Urinary bladder (tissue), 4 donors: ENCODE measurements around the gene ICAM5. TPM values are rescaled to one million over a fixed set of nuclear protein-coding genes. Genes with fewer than 3 reads are reported as not detected.
"Not testable (repeated sequence)": the region's sequence is repeated elsewhere in the genome, so short reads cannot be mapped to it uniquely, and the experiment has no call there.

ENCODE experiments used
- DNase-seq: peaks from one replicate; pipeline ENCODE4 v3.0.0-alpha.2; 2015; ENCODE audit errors: extremely low spot score
- H3K27ac ChIP-seq: one replicate; pipeline ENCODE4 v1.5.1; 2013; ENCODE audit warnings: low read depth, mild to moderate bottlenecking, moderate library complexity
- H3K36me3 ChIP-seq: one replicate; pipeline ENCODE4 v1.6.1; 2013; ENCODE audit warnings: mild to moderate bottlenecking, moderate library complexity; ENCODE audit not compliant: insufficient read depth
- H3K4me1 ChIP-seq: one replicate; pipeline ENCODE4 v1.6.1; 2013; ENCODE audit warnings: mild to moderate bottlenecking, moderate library complexity; ENCODE audit not compliant: insufficient read depth
- H3K4me3 ChIP-seq: one replicate; pipeline ENCODE4 v1.5.1; 2013; ENCODE audit warnings: low read depth, low read length
- WGBS: extraction: QIAGEN DNeasy Blood & Tissue Kit; methylation state at CpG from one replicate; pipeline ENCODE4 v1.1.7; 2013; 5-methylcytosine and 5-hydroxymethylcytosine counted together
- polyA plus RNA-seq: library from polyadenylated mRNA; stranded (reverse); fragments of 200-250 nt; gene quantifications from one replicate; pipeline ENCODE4 v1.2.3, GENCODE V29; 2013
- total RNA-seq: library from RNA; depleted of rRNA; stranded (reverse); fragments of >200 nt; gene quantifications from one replicate; pipeline ENCODE4 v1.2.3, GENCODE V29; 2014
- donor health status: healthy with polysubstance abuse.
- donor health status: healthy.

ICAM5 gene
- total and polyA plus RNA-seq, 2 donors = 0.53 to 1.8 TPM

GRCh38 chr19:10278935-10279334 is 10.8 kb upstream of the ICAM5 start:
- H3K4me1 ChIP-seq = no peaks in the 10 kb centered on the region
- no peak for DNase-seq
- H3K4me3 ChIP-seq = no peak overlapping the region
- H3K27ac ChIP-seq = no peak overlapping the region
- peaks cover 2% of the 10 kb centered on the region for H3K36me3 ChIP-seq
- 94% methylated on average over 1 of the region's 1 CpG for WGBS

DNA sequence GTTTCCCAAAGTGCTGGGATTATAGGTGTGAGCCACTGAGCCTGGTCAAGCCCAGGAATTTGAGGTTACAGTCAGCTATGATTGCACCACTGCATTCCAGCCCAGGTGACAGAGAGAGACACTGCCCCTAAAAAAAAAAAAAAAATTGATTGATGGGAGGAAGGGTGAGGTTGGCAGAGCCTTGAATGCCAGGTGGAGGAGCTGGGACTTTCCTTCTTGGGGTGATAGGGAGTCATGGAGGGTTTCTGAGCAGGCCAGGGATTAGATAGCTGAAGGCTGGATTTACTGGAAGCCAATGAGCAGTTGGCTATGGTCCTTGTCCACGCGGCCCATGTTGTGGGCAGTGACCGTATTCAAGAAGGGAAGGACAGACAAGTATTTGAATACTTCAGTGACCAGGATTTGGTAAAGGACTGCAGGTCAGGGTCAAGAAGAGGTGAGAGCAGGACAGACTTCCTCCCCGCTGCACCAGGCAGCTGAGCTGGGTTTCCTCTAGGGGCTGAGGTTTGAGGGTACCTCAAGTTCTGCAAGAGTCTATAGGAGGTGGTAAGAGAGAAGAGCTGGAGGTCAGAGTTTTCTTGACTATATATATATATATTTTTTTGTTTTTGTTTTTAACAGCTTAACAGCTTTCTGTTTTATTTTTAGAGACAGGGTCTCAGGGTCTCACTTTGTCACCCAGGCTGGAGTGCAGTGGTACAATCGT is 9.9 kb upstream of the ICAM5 start:
- Histone ChIP-seq H3K4me3 (no peak overlapping the region), H3K27ac (no peak overlapping the region), H3K36me3 (peaks cover 2% of the 10 kb centered on the region), H3K4me1 (no peaks in the 10 kb centered on the region)
- whole genome bisulfite sequencing = 86% methylated on average over 5 of the region's 5 CpGs
- DNase-seq = no peak

GRCh38 chr19:10282043-10282442 is 7.7 kb upstream of the ICAM5 start:
- 92% methylated on average over 5 of the region's 5 CpGs for WGBS
- not testable (repeated sequence) for DNase-seq, H3K4me3 ChIP-seq, H3K4me1 ChIP-seq, H3K27ac ChIP-seq, H3K36me3 ChIP-seq

GRCh38 chr19:10283301-10284064 is 6.3 kb upstream of the ICAM5 start:
- Histone ChIP-seq H3K4me1 (no peaks in the 10 kb centered on the region), H3K4me3 (no peak overlapping the region), H3K27ac (no peak overlapping the region), H3K36me3 (no peaks in the 10 kb centered on the region)
- no peak for DNase-seq
- 70% methylated on average over 23 of the region's 23 CpGs for WGBS

DNA sequence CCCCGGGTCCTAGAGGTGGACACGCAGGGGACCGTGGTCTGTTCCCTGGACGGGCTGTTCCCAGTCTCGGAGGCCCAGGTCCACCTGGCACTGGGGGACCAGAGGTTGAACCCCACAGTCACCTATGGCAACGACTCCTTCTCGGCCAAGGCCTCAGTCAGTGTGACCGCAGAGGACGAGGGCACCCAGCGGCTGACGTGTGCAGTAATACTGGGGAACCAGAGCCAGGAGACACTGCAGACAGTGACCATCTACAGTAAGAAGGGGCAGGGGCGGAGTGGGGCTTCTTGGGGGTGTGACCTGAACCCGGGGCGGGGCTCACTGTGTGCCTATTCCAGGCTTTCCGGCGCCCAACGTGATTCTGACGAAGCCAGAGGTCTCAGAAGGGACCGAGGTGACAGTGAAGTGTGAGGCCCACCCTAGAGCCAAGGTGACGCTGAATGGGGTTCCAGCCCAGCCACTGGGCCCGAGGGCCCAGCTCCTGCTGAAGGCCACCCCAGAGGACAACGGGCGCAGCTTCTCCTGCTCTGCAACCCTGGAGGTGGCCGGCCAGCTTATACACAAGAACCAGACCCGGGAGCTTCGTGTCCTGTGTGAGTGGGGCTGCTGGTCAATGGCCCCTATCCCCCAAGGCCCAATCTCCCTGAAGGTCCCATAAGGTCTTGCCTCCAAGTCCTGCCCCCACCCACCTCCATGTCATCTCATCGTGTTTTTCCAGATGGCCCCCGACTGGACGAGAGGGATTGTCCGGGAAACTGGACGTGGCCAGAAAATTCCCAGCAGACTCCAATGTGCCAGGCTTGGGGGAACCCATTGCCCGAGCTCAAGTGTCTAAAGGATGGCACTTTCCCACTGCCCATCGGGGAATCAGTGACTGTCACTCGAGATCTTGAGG is 5.4 kb upstream of the ICAM5 start:
- DNase-seq = no peak
- Histone ChIP-seq H3K4me1 (peaks cover under 1% of the 10 kb centered on the region), H3K27ac (no peak overlapping the region), H3K36me3 (no peaks in the 10 kb centered on the region), H3K4me3 (no peak overlapping the region)
- WGBS = 91% methylated on average over 34 of the region's 34 CpGs

GRCh38 chr19:10284960-10285278 is 4.8 kb upstream of the ICAM5 start:
- Histone ChIP-seq H3K4me1 (peaks cover 4% of the 10 kb centered on the region), H3K36me3 (no peaks in the 10 kb centered on the region), H3K4me3 (no peak overlapping the region), H3K27ac (no peak overlapping the region)
- WGBS = 91% methylated on average over 13 of the region's 13 CpGs
- DNase-seq = no peak

DNA sequence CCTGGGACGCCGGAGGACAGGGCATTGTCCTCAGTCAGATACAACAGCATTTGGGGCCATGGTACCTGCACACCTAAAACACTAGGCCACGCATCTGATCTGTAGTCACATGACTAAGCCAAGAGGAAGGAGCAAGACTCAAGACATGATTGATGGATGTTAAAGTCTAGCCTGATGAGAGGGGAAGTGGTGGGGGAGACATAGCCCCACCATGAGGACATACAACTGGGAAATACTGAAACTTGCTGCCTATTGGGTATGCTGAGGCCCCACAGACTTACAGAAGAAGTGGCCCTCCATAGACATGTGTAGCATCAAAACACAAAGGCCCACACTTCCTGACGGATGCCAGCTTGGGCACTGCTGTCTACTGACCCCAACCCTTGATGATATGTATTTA is 4.4 kb upstream of the ICAM5 start:
- H3K4me1 ChIP-seq = peaks cover 4% of the 10 kb centered on the region
- no peak overlapping the region for H3K27ac ChIP-seq
- WGBS = 90% methylated on average over 4 of the region's 4 CpGs
- no peak for DNase-seq
- H3K4me3 ChIP-seq = no peak overlapping the region
- no peaks in the 10 kb centered on the region for H3K36me3 ChIP-seq

- DNase-seq = no peak
- Histone ChIP-seq H3K4me1 (peaks cover 4% of the 10 kb centered on the region), H3K27ac (no peak within 1 kb of the TSS), H3K36me3 (no peaks in the 10 kb centered on the region), H3K4me3 (no peak within 1 kb of the TSS)
- WGBS = 5% methylated on average over 59 of the region's 59 CpGs
These were observed 2.7 kb upstream of the ICAM5 start, which contains the start of gene ICAM4 for GRCh38 chr19:10286803-10287737. Gene ICAM4 (plus strand): TSS chr19:10286955. CDS start chr19:10287013, 58 bp downstream.

GRCh38 chr19:10288662-10289166 is 1.0 kb upstream of the ICAM5 start:
- 3% methylated on average over 23 of the region's 23 CpGs for WGBS
- no peak overlapping the region for H3K4me3 ChIP-seq
- no peaks in the 10 kb centered on the region for H3K36me3 ChIP-seq
- no peak overlapping the region for H3K27ac ChIP-seq
- DNase-seq = no peak
- H3K4me1 ChIP-seq = peaks cover 4% of the 10 kb centered on the region

GRCh38 chr19:10289167-10289835 is 451 bp upstream of the ICAM5 start:
- peak overlapping the region; percentile 29 for H3K4me3 ChIP-seq

DNA sequence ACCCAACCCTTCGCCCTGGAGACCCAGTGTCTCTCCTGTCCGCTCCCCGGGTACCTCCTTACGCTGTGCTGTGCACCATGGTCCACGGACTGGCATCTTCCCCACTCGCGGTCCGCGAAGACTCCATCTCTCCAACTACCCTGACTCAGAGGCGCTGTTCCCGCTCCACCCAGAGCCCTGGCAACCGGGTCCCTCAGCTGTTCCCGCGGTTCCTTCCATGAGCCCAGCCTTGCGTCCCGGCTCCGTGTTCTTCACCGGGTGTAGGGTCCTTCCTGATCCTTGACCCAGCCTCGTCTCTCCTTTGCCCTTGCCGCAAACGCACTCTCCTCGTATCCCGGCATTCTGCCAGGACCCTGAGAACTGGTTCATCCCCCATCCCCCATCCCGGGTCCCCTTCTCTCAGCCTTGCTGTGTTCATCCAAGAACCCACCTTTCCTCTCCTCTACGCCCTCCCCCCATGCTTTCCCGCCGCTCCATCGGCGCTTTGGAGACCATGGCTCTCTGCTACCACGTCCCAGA is 664 bp downstream of the ICAM5 start:
- Histone ChIP-seq H3K4me1 (peaks cover 4% of the 10 kb centered on the region), H3K4me3 (peak overlapping the region; percentile 29), H3K27ac (no peak overlapping the region), H3K36me3 (no peaks in the 10 kb centered on the region)
- 2% methylated on average over 30 of the region's 30 CpGs for WGBS
- DNase-seq = no peak

More at GRCh38 chr19:10289167-10289835, 451 bp upstream of the ICAM5 start:
- Histone ChIP-seq H3K36me3 (no peaks in the 10 kb centered on the region), H3K4me1 (peaks cover 4% of the 10 kb centered on the region), H3K27ac (no peak overlapping the region)
- DNase-seq = no peak
- under 1% methylated on average over 50 of the region's 50 CpGs for WGBS
